ENCODE data around the gene STK33.

STK33 gene

GRCh38 chr11:8603696-8604077, 9.7 kb upstream of the STK33 start:
- no peak for DNase-seq

- no peak for DNase-seq
Measured at GRCh38 chr11:8601376-8602133, 7.5 kb upstream of the STK33 start.

GRCh38 chr11:8598506-8598905, 4.5 kb upstream of the STK33 start:
- no peak for DNase-seq

GRCh38 chr11:8597182-8597581, 3.2 kb upstream of the STK33 start:
- no peak for DNase-seq

GRCh38 chr11:8596504-8597046, 2.5 kb upstream of the STK33 start:
- no peak for DNase-seq

- no peak for DNase-seq
Measured at GRCh38 chr11:8593455-8593854, 573 bp downstream of the STK33 start.

GRCh38 chr11:8587915-8588314, 6.1 kb downstream of the STK33 start:
- no peak for DNase-seq

- DNase-seq, result no peak
Measured at GRCh38 chr11:8586805-8587204, 7.2 kb downstream of the STK33 start.

GRCh38 chr11:8586184-8586583, 7.8 kb downstream of the STK33 start:
- no peak for DNase-seq

GRCh38 chr11:8584511-8584910, 9.5 kb downstream of the STK33 start:
- no peak for DNase-seq

- DNase-seq, result no peak
Measured at GRCh38 chr11:8584082-8584481, 9.9 kb downstream of the STK33 start.

- no peak for DNase-seq
Measured at GRCh38 chr11:8581300-8581699, 12.7 kb downstream of the STK33 start.

GRCh38 chr11:8577791-8578581, 16.0 kb downstream of the STK33 start:
- DNase-seq, result no peak

- no peak for DNase-seq
Measured at GRCh38 chr11:8574798-8575197, 19.2 kb downstream of the STK33 start.

- DNase-seq, result no peak
Measured at GRCh38 chr11:8573777-8574176, 20.3 kb downstream of the STK33 start.

- DNase-seq, result no peak
Measured at GRCh38 chr11:8567602-8568198, 26.3 kb downstream of the STK33 start.

- DNase-seq, result peak in 1 of 51 donors; percentile 23
Measured at GRCh38 chr11:8566613-8567210, 27.3 kb downstream of the STK33 start.

GRCh38 chr11:8564526-8564925, 29.5 kb downstream of the STK33 start:
- no peak for DNase-seq

GRCh38 chr11:8561461-8561860, 32.6 kb downstream of the STK33 start:
- no peak for DNase-seq

GRCh38 chr11:8558436-8558835, 35.6 kb downstream of the STK33 start:
- no peak for DNase-seq

- no peak for DNase-seq
Measured at GRCh38 chr11:8545698-8546366, 48.2 kb downstream of the STK33 start.
